H1 (cell line): ENCODE data around the gene GRIN2C. TPM values are rescaled to one million over a fixed set of nuclear protein-coding genes. Genes with fewer than 3 reads are reported as not detected.

Experiments used
- CHD7 ChIP-seq: fragments of 300-600 bp; sonication (generic); IDR thresholded peaks from 2 replicates; pipeline ENCODE4 v1.7.1; 2012; ENCODE audit warnings: low read length, moderate library complexity, mild to moderate bottlenecking, inconsistent platforms; ENCODE audit not compliant: insufficient replicate concordance
- E2F6 ChIP-seq: IDR thresholded peaks from 2 replicates; pipeline ENCODE4 v1.6.1; 2012; ENCODE audit warnings: inconsistent platforms
- KDM1A ChIP-seq: fragments of 200-600, 300-600 bp; sonication (generic); IDR thresholded peaks from 2 replicates; pipeline ENCODE4 v1.7.1; 2016; ENCODE audit warnings: mild to moderate bottlenecking, low read length, borderline replicate concordance
- SIN3A ChIP-seq, 2 experiments: IDR thresholded peaks in 1 of 2; conservative IDR thresholded peaks in 1 of 2; 2 replicates each; pipeline ENCODE4 v1.6.1; 2011 to 2012; ENCODE audit warnings: low read length in 2 of 2, improper control_type of control experiment in 1 of 2, low read depth in 1 of 2, mild to moderate bottlenecking in 1 of 2
- polyA plus RNA-seq, 7 experiments: library from polyadenylated mRNA; depleted of rRNA in 3 of 7; stranded (reverse) in 5 of 7; unstranded in 2 of 7; fragments of >200 nt in 5 of 7; fragments of 200-250 nt in 2 of 7; gene quantifications; 1 replicate in 5 of 7; 2 replicates in 1 of 7; 4 replicates in 1 of 7; pipeline versions ENCODE4 v1.2.1 to v1.2.3, GENCODE V29; 2011 to 2013; ENCODE audit warnings: missing spikeins in 2 of 7, mixed read lengths in 2 of 7
- total RNA-seq: library from RNA; stranded (reverse); fragmentation: NEBNext Ultra II Directional; extraction: Animal tissue kit (Norgen Biotek cat#: 25700); gene quantifications from 2 replicates; pipeline ENCODE4 v1.2.1, GENCODE V29; 2021

GRIN2C gene
- total and polyA plus RNA-seq, 2 of the 8 experiments (the other 6 are each of a cell fraction or from before 2014, with no cell fraction given): 0.06 to 0.07 TPM

- no peak for TF ChIP-seq CHD7
- no peak for TF ChIP-seq SIN3A (conservative IDR thresholded peaks at IDR 0.05 in 1 of 2, IDR thresholded peaks at IDR 0.05 in 1 of 2; ENCODE audit: low read depth in 1 of 2, low read length in 2 of 2)
- TF ChIP-seq KDM1A: no peak
- TF ChIP-seq E2F6: no peak
Measured at GRCh38 chr17:74803971-74804370, 55.7 kb downstream of the GRIN2C start (continued).
